Rectal smooth muscle tissue (tissue), 1 donor: Measurements from ENCODE around the gene NOC4L.
"Not testable (repeated sequence)": the region's sequence is repeated elsewhere in the genome, so short reads cannot be mapped to it uniquely, and the experiment has no call there.

Experiments
- H3K27ac ChIP-seq: one replicate; pipeline ENCODE4 v1.7.0; 2013; ENCODE audit warnings: low read depth, low read length, inconsistent platforms
- H3K27me3 ChIP-seq: one replicate; pipeline ENCODE4 v1.7.0; 2013; ENCODE audit warnings: low read length; ENCODE audit not compliant: control insufficient read depth, insufficient read depth
- H3K36me3 ChIP-seq: one replicate; pipeline ENCODE4 v1.7.0; 2013; ENCODE audit warnings: low read length; ENCODE audit not compliant: control insufficient read depth, insufficient read depth
- H3K4me1 ChIP-seq: one replicate; pipeline ENCODE4 v1.7.0; 2013; ENCODE audit warnings: low read length; ENCODE audit not compliant: control insufficient read depth, insufficient read depth
- H3K4me3 ChIP-seq: one replicate; pipeline ENCODE4 v1.7.0; 2013; ENCODE audit warnings: low read length
- H3K9ac ChIP-seq: one replicate; pipeline ENCODE4 v1.7.0; 2013; ENCODE audit warnings: low read length

NOC4L gene

GRCh38 chr12:132129007-132129406, 15.2 kb upstream of the NOC4L start:
- Histone ChIP-seq H3K27me3 (no peaks in the 10 kb centered on the region), H3K9ac (no peak overlapping the region), H3K4me1 (no peaks in the 10 kb centered on the region), H3K4me3 (no peak overlapping the region), H3K27ac (no peak overlapping the region), H3K36me3 (peaks cover 22% of the 10 kb centered on the region)

GRCh38 chr12:132130690-132131089, 13.6 kb upstream of the NOC4L start:
- no peak overlapping the region for H3K27ac ChIP-seq
- H3K4me1 ChIP-seq: no peaks in the 10 kb centered on the region
- no peak overlapping the region for H3K9ac ChIP-seq
- peaks cover 16% of the 10 kb centered on the region for H3K36me3 ChIP-seq
- H3K4me3 ChIP-seq: no peak overlapping the region
- no peaks in the 10 kb centered on the region for H3K27me3 ChIP-seq

- Histone ChIP-seq H3K9ac (no peak overlapping the region), H3K36me3 (peaks cover 16% of the 10 kb centered on the region), H3K27ac (no peak overlapping the region), H3K4me3 (no peak overlapping the region), H3K4me1 (no peaks in the 10 kb centered on the region), H3K27me3 (no peaks in the 10 kb centered on the region)
Observed at GRCh38 chr12:132131229-132131628, 13.0 kb upstream of the NOC4L start.

GRCh38 chr12:132131952-132132351, 12.3 kb upstream of the NOC4L start:
- H3K27me3 ChIP-seq: no peaks in the 10 kb centered on the region
- peaks cover 9% of the 10 kb centered on the region for H3K36me3 ChIP-seq
- H3K27ac ChIP-seq: no peak overlapping the region
- no peak overlapping the region for H3K4me3 ChIP-seq
- no peaks in the 10 kb centered on the region for H3K4me1 ChIP-seq
- H3K9ac ChIP-seq: no peak overlapping the region

GRCh38 chr12:132132609-132133430, 11.4 kb upstream of the NOC4L start:
- Histone ChIP-seq H3K27ac (no peak overlapping the region), H3K36me3 (peaks cover 3% of the 10 kb centered on the region), H3K9ac (no peak overlapping the region), H3K4me1 (no peaks in the 10 kb centered on the region), H3K27me3 (no peaks in the 10 kb centered on the region), H3K4me3 (no peak overlapping the region)

- Histone ChIP-seq H3K9ac (no peak overlapping the region), H3K4me1 (no peaks in the 10 kb centered on the region), H3K27ac (no peak overlapping the region), H3K36me3 (peaks cover 3% of the 10 kb centered on the region), H3K27me3 (no peaks in the 10 kb centered on the region), H3K4me3 (no peak overlapping the region)
Observed at GRCh38 chr12:132133952-132134652, 10.2 kb upstream of the NOC4L start.

- H3K27ac ChIP-seq, H3K4me3 ChIP-seq, H3K4me1 ChIP-seq, H3K9ac ChIP-seq, H3K36me3 ChIP-seq, H3K27me3 ChIP-seq: not testable (repeated sequence)
Observed at GRCh38 chr12:132134653-132135183, 9.5 kb upstream of the NOC4L start.

- not testable (repeated sequence) for H3K4me1 ChIP-seq
- peaks cover 23% of the 10 kb centered on the region for H3K36me3 ChIP-seq
Observed at GRCh38 chr12:132136226-132136625, 8.0 kb upstream of the NOC4L start.

GRCh38 chr12:132137483-132138125, 6.7 kb upstream of the NOC4L start:
- Histone ChIP-seq H3K9ac (no peak overlapping the region), H3K4me1 (no peaks in the 10 kb centered on the region), H3K27ac (no peak overlapping the region), H3K36me3 (peaks cover 29% of the 10 kb centered on the region), H3K4me3 (no peak overlapping the region), H3K27me3 (no peaks in the 10 kb centered on the region)

More at GRCh38 chr12:132136226-132136625, 8.0 kb upstream of the NOC4L start:
- not testable (repeated sequence) for H3K9ac ChIP-seq, H3K4me3 ChIP-seq, H3K27me3 ChIP-seq, H3K27ac ChIP-seq

GRCh38 chr12:132138941-132139871, 5.1 kb upstream of the NOC4L start:
- no peak overlapping the region for H3K27ac ChIP-seq
- H3K4me3 ChIP-seq: no peak overlapping the region
- H3K27me3 ChIP-seq: no peaks in the 10 kb centered on the region
- peaks cover 29% of the 10 kb centered on the region for H3K36me3 ChIP-seq
- H3K4me1 ChIP-seq: peaks cover 5% of the 10 kb centered on the region
- no peak overlapping the region for H3K9ac ChIP-seq

GRCh38 chr12:132139912-132140311, 4.3 kb upstream of the NOC4L start:
- H3K27ac ChIP-seq: no peak overlapping the region
- H3K9ac ChIP-seq: no peak overlapping the region
- peaks cover 29% of the 10 kb centered on the region for H3K36me3 ChIP-seq
- no peaks in the 10 kb centered on the region for H3K27me3 ChIP-seq
- H3K4me1 ChIP-seq: peaks cover 6% of the 10 kb centered on the region
- no peak overlapping the region for H3K4me3 ChIP-seq
